Measurements from ENCODE around the gene SMPD4.
"Not testable (repeated sequence)": the region's sequence is repeated elsewhere in the genome, so short reads cannot be mapped to it uniquely, and the experiment has no call there.

SMPD4 gene, protein sequence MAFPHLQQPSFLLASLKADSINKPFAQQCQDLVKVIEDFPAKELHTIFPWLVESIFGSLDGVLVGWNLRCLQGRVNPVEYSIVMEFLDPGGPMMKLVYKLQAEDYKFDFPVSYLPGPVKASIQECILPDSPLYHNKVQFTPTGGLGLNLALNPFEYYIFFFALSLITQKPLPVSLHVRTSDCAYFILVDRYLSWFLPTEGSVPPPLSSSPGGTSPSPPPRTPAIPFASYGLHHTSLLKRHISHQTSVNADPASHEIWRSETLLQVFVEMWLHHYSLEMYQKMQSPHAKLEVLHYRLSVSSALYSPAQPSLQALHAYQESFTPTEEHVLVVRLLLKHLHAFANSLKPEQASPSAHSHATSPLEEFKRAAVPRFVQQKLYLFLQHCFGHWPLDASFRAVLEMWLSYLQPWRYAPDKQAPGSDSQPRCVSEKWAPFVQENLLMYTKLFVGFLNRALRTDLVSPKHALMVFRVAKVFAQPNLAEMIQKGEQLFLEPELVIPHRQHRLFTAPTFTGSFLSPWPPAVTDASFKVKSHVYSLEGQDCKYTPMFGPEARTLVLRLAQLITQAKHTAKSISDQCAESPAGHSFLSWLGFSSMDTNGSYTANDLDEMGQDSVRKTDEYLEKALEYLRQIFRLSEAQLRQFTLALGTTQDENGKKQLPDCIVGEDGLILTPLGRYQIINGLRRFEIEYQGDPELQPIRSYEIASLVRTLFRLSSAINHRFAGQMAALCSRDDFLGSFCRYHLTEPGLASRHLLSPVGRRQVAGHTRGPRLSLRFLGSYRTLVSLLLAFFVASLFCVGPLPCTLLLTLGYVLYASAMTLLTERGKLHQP

DNA sequence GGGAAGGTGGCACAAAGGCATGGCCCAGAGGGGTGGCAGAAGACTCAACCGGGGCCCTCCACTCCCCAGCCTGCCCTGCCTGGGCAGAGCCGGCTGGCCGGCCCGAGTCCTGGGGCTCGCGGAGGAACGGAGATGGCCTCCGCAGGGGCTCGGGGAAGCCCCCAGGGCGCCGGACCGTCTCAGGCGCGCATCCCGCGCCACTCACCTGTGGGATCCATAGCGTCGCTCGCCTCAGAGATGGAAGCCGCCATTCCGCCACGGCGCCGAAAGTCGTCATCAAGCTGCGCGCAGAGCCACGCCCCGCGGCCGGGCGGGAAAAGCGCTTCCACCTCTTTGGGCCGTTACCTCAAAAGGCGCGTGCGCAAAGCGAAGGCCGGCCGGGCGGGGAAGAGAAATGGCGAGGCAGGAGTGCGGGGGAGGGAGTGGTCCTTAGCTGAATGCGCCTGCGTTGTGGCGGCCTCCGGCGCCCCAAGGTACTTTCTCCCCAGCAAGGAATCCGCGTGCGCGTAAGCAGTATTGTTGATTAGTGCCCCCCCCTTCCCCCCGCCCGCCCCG, at the start of gene SMPD4:
TSS of gene SMPD4 (minus strand) at position 278 of the 555 bp plus-strand sequence. CDS start 5,010 bp downstream, outside the sequence.
- no peak for TF ChIP-seq CTCF (IDR thresholded peaks at IDR 0.05; ENCODE audit: low read depth, low read length, missing control alignments)
- DNase-seq: peak; percentile 96
- Histone ChIP-seq H3K36me3 (replicated peaks) (peaks cover 2% of the 10 kb centered on the region), H3K27me3 (replicated peaks) (no peaks in the 10 kb centered on the region), H3K27ac (peak within 1 kb of the TSS; percentile 79), H3K4me3 (ENCODE audit: low read depth, low read length) (peak within 1 kb of the TSS; percentile 84)
- in situ Hi-C loops (cut with HindIII; ENCODE audit: low pct_ligation_motif_present, low sequenced_read_pairs): no loop called here

- in situ Hi-C loops (cut with HindIII; ENCODE audit: low pct_ligation_motif_present, low sequenced_read_pairs); H3K27ac ChIP-seq; H3K4me3 ChIP-seq (ENCODE audit: low read depth, low read length): not testable (repeated sequence)
Observed at GRCh38 chr2:130230907-130231306, 49.5 kb upstream of the SMPD4 start.

GRCh38 chr2:130230376-130230775, 49.0 kb upstream of the SMPD4 start:
- H3K27me3 ChIP-seq (replicated peaks); in situ Hi-C loops (cut with HindIII; ENCODE audit: low pct_ligation_motif_present, low sequenced_read_pairs); H3K4me3 ChIP-seq (ENCODE audit: low read depth, low read length); H3K27ac ChIP-seq; DNase-seq; H3K36me3 ChIP-seq (replicated peaks): not testable (repeated sequence)

More at GRCh38 chr2:130230907-130231306, 49.5 kb upstream of the SMPD4 start:
- not testable (repeated sequence) for H3K36me3 ChIP-seq (replicated peaks); DNase-seq; H3K27me3 ChIP-seq (replicated peaks)

DNA sequence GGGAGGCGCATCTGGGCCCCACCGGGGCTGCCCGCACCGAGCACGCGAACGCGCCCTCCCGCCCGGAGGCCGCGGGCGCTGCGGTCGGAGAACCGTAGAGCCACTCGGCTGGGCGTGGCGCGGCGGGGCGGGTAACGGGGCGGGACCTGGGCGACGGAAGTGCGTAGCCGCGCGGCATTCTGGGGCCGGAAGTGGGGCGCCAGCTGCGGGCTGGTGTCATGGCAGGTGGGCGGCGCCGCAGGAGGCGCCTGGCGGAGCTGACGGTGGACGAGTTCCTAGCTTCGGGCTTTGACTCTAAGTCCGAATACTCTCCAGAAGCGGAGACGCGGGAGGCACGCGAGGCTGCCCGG, 47.7 kb upstream of the SMPD4 start:
- peak overlapping the region; percentile 22 for H3K4me3 ChIP-seq (ENCODE audit: low read depth, low read length)
- DNase-seq; H3K27me3 ChIP-seq (replicated peaks); H3K27ac ChIP-seq; H3K36me3 ChIP-seq (replicated peaks); in situ Hi-C loops (cut with HindIII; ENCODE audit: low pct_ligation_motif_present, low sequenced_read_pairs): not testable (repeated sequence)

DNA sequence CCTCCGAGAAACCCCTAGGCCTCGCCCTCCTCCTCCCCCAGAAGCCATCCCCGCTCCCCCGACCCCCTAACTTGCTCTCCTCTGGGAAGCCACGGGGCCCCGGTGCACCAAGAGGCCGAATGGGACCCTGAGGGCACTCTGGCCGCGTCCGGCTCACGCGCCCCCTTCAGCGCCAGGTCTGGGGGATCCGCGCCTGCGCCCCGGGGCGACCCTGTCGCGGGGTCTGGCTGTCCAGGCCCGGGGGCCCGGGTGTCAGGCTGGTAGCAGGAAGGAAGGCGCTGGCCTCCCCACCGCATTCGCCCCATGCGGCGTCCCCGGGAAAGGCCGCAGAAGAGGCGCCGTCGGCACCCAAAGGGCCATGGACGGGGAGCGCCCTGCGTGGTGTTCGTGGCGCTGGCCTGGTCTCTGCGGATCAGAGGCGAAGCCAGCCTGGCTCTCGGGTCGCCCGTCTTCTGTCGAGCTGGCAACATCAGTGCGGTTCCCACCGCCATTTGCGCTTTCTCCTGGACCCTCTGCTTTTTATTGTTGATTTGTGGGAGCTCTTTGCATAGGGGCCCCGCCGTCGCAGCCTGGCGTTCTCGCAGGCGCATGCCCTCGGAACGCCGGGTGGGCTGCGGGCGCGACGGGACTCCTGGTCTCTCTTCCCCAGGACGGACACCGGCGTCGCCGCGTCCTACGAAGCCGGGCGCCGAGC, 47.2 kb upstream of the SMPD4 start:
- H3K36me3 ChIP-seq (replicated peaks); DNase-seq; H3K27ac ChIP-seq; H3K27me3 ChIP-seq (replicated peaks); H3K4me3 ChIP-seq (ENCODE audit: low read depth, low read length); in situ Hi-C loops (cut with HindIII; ENCODE audit: low pct_ligation_motif_present, low sequenced_read_pairs): not testable (repeated sequence)

GRCh38 chr2:130228005-130228404, 46.6 kb upstream of the SMPD4 start:
- DNase-seq; H3K27ac ChIP-seq; H3K4me3 ChIP-seq (ENCODE audit: low read depth, low read length); in situ Hi-C loops (cut with HindIII; ENCODE audit: low pct_ligation_motif_present, low sequenced_read_pairs); H3K36me3 ChIP-seq (replicated peaks); H3K27me3 ChIP-seq (replicated peaks): not testable (repeated sequence)

DNA sequence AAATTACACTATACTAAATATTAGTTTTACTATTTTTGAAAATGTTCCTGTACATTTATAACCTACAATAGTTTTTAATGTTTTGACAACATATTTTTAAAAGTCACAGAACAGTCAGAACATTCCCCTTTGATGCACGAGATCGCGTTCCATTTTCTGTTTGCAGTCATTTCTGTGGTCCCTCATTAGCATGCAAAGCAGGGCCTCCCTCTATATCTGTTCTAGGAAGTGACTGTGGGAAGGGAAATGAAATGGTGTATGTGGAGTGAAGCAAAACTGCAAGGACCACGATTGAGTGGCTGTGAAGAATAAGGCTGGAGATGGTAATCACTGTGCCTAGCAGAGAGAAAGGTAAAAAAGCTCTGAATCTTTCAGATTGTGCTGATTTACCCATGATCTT, 41.1 kb upstream of the SMPD4 start:
- H3K27ac ChIP-seq; H3K27me3 ChIP-seq (replicated peaks); H3K36me3 ChIP-seq (replicated peaks); H3K4me3 ChIP-seq (ENCODE audit: low read depth, low read length); DNase-seq; in situ Hi-C loops (cut with HindIII; ENCODE audit: low pct_ligation_motif_present, low sequenced_read_pairs): not testable (repeated sequence)

DNA sequence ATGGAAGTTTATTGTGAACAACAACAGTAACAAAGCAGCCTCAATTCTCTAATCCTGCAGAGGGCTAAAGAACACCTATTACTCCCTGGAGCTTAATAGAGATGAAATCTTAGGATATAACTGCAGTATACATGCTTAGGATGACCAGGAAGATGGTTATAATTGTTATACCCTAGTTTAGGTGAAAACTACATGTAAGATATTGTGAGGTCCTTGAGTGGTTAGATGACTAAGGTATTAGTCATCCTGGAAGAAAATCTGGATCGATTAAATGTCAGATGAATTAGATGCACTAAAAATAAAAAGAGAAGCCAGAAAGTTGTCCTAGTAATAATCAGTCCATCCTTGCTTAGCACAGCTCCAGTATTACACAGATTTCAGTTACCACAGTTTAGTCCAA, 39.1 kb upstream of the SMPD4 start:
- H3K27me3 ChIP-seq (replicated peaks); in situ Hi-C loops (cut with HindIII; ENCODE audit: low pct_ligation_motif_present, low sequenced_read_pairs); H3K27ac ChIP-seq; DNase-seq; H3K4me3 ChIP-seq (ENCODE audit: low read depth, low read length); H3K36me3 ChIP-seq (replicated peaks): not testable (repeated sequence)

GRCh38 chr2:130219147-130219546, 37.7 kb upstream of the SMPD4 start:
- H3K36me3 ChIP-seq (replicated peaks): not testable (repeated sequence)

DNA sequence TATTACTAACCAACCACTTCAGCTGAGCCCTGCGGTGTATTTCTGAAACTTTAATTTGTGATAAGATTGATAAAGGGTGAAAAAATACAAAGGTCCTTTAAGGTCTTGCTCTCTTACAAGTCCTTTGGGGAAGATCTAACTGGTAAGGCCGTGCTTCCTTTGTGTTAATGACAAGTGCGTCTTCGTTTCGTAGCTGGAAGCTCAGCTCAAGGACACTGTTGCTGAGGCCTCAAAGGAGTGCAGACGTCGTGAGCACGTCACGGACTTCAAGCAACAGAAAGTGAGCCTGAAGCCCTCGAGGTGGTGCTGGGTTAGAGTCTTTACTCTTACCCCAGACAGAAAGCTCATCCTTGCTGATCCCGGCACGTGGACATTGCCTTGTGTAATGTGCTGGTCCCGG, 25.6 kb upstream of the SMPD4 start:
- DNase-seq; H3K4me3 ChIP-seq (ENCODE audit: low read depth, low read length); H3K27ac ChIP-seq; H3K36me3 ChIP-seq (replicated peaks); H3K27me3 ChIP-seq (replicated peaks); in situ Hi-C loops (cut with HindIII; ENCODE audit: low pct_ligation_motif_present, low sequenced_read_pairs): not testable (repeated sequence)

More at GRCh38 chr2:130219147-130219546, 37.7 kb upstream of the SMPD4 start:
- H3K27ac ChIP-seq; in situ Hi-C loops (cut with HindIII; ENCODE audit: low pct_ligation_motif_present, low sequenced_read_pairs); H3K4me3 ChIP-seq (ENCODE audit: low read depth, low read length); DNase-seq; H3K27me3 ChIP-seq (replicated peaks): not testable (repeated sequence)

DNA sequence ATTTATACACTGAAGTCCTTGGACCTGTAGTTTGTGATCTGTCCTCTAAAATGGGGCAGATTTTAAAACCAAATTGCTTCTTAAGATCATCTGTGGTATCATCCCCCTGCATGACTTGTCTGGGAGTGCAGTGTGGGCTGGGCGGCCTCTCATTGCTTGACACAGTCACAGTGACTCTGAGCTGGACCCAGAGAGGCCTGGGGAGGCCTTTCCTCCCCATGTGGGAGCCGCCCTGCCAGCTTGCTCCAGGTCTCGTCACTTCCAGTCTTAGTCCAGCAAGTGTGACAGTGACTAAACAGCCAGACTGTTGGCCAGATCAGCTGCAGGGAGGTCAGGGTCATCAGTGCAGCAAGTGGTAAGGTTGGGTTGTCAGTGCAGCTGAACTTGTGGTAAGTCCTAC, 21.7 kb upstream of the SMPD4 start:
- H3K27me3 ChIP-seq (replicated peaks); in situ Hi-C loops (cut with HindIII; ENCODE audit: low pct_ligation_motif_present, low sequenced_read_pairs); DNase-seq; H3K36me3 ChIP-seq (replicated peaks); H3K27ac ChIP-seq; H3K4me3 ChIP-seq (ENCODE audit: low read depth, low read length): not testable (repeated sequence)

- in situ Hi-C loops (cut with HindIII; ENCODE audit: low pct_ligation_motif_present, low sequenced_read_pairs); H3K36me3 ChIP-seq (replicated peaks); DNase-seq; H3K27ac ChIP-seq; H3K4me3 ChIP-seq (ENCODE audit: low read depth, low read length); H3K27me3 ChIP-seq (replicated peaks): not testable (repeated sequence)
Observed at GRCh38 chr2:130202518-130202917, 21.1 kb upstream of the SMPD4 start.
